Gastrocnemius medialis (tissue), 4 donors: ENCODE data around the gene KDM4B. TPM values are rescaled to one million over a fixed set of nuclear protein-coding genes. Genes with fewer than 3 reads are reported as not detected.

ENCODE experiments used
- ATAC-seq, 2 donors: fragments of 150-250 bp; one replicate each; pipeline ENCODE4 v1.9.1; 2016
- DNase-seq, 2 donors: peaks; one replicate each; pipeline ENCODE4 v3.0.0-alpha.2; 2019
- H3K27ac ChIP-seq, 4 donors: fragments of 200-600 bp; sonication (generic); 1 replicate in 1 of 4; 2 replicates in 3 of 4; pipeline ENCODE4 v1.5.1; 2016 to 2018; ENCODE audit warnings: mild to moderate bottlenecking in 2 of 4, moderate library complexity in 1 of 4
- H3K27me3 ChIP-seq, 3 donors: fragments of 200-600 bp; sonication (generic) in 2 of 3; 1 replicate in 1 of 3; 2 replicates in 2 of 3; pipeline versions ENCODE4 v1.5.1 to v1.6.0; 2016 to 2019; ENCODE audit warnings: mild to moderate bottlenecking in 1 of 3, moderate library complexity in 1 of 3
- H3K36me3 ChIP-seq, 2 donors: fragments of 200-600 bp; sonication (generic) in 1 of 2; one replicate each; pipeline ENCODE4 v1.5.1; 2017 to 2018
- H3K4me1 ChIP-seq, 2 donors: fragments of 200-600 bp; sonication (generic) in 1 of 2; one replicate each; pipeline ENCODE4 v1.5.1; 2016 to 2017; ENCODE audit warnings: mild to moderate bottlenecking in 2 of 2
- H3K4me3 ChIP-seq, 4 donors: fragments of 200-600 bp; sonication (generic) in 3 of 4; 1 replicate in 1 of 4; 2 replicates in 3 of 4; pipeline ENCODE4 v1.5.1; 2016 to 2019; ENCODE audit warnings: mild to moderate bottlenecking in 2 of 4
- H3K9me3 ChIP-seq, 3 donors: fragments of 200-600 bp; sonication (generic) in 2 of 3; 1 replicate in 1 of 3; 2 replicates in 2 of 3; pipeline ENCODE4 v1.5.1; 2016 to 2019
- POLR2A ChIP-seq, 2 donors: fragments of 450-650 bp; IDR thresholded peaks; one replicate each; pipeline ENCODE4 v1.6.1; 2017; ENCODE audit warnings: antibody characterized with exemption in 2 of 2, mild to moderate bottlenecking in 2 of 2, moderate library complexity in 2 of 2
- in situ Hi-C, 4 donors: fragments of 200-750 bp; cut with MboI; loops; one replicate each; pipeline versions ENCODE4 v1.15.0 to v1.8.0; 2017; ENCODE audit warnings: low sequenced_read_pairs in 4 of 4
- intact Hi-C: fragments of 100-400 bp; cut with DNase I; formaldehyde crosslinking; loops from one replicate; pipeline ENCODE4 v1.15.1; 2023; ENCODE audit warnings: low total_unique reads
- total RNA-seq, 4 donors: library from RNA; depleted of rRNA; stranded (reverse); fragments of >200 nt; gene quantifications; one replicate each; pipeline versions ENCODE4 v1.1.0 to v1.2.3, GENCODE V29; 2016
- TF ChIP-seq, protein P1 (sequence below), 5 experiments: fragments of 450-650 bp in 3 of 5; fragments of 200-600 bp in 2 of 5; sonication (generic) in 2 of 5; IDR thresholded peaks in 4 of 5; conservative IDR thresholded peaks in 1 of 5; 1 replicate in 4 of 5; 2 replicates in 1 of 5; pipeline ENCODE4 v1.5.1; 2016 to 2019; ENCODE audit warnings: antibody characterized with exemption in 5 of 5, mild to moderate bottlenecking in 3 of 5, moderate library complexity in 3 of 5

The KDM4B gene
- total RNA-seq, 4 donors from 2014 or later: 40.9 to 61.4 (median 46.4) TPM

DNA sequence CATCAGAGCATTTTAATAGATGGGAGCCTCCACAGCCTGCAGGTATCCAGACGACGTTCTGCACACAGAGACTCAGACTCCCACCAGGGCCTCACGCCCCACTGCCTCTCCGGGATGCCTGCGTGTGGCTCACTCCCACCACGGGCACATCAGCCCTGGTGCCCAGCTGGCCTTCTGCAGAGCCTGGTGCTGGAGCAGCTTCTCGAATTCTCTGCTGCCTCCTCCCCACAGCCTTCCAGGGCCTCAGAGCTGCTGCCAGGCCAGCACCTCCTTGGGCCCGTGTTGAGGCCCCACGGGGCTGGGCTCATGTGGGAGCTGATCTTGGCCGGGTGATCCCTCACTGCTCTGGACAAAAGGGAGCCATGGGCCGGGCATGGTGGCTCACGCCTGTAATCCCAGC, 90.9 kb downstream of the KDM4B start:
- intact Hi-C loops: loop anchor here (2.0 kb wide), 1 partner anchor 27 kb away; no protein-coding TSS in a partner anchor

GRCh38 chr19:5062195-5062594, 93.3 kb downstream of the KDM4B start:
- ATAC-seq: no peak
- TF ChIP-seq, protein P1, sequence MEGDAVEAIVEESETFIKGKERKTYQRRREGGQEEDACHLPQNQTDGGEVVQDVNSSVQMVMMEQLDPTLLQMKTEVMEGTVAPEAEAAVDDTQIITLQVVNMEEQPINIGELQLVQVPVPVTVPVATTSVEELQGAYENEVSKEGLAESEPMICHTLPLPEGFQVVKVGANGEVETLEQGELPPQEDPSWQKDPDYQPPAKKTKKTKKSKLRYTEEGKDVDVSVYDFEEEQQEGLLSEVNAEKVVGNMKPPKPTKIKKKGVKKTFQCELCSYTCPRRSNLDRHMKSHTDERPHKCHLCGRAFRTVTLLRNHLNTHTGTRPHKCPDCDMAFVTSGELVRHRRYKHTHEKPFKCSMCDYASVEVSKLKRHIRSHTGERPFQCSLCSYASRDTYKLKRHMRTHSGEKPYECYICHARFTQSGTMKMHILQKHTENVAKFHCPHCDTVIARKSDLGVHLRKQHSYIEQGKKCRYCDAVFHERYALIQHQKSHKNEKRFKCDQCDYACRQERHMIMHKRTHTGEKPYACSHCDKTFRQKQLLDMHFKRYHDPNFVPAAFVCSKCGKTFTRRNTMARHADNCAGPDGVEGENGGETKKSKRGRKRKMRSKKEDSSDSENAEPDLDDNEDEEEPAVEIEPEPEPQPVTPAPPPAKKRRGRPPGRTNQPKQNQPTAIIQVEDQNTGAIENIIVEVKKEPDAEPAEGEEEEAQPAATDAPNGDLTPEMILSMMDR (IDR thresholded peaks at IDR 0.05 in 4 of 5, conservative IDR thresholded peaks at IDR 0.05 in 1 of 5): no peak
- no peak overlapping the region for H3K4me3 ChIP-seq
- H3K4me1 ChIP-seq: peaks cover 8 to 20% of the 10 kb centered on the region in 2 donors
- H3K27me3 ChIP-seq: no peaks in the 10 kb centered on the region
- H3K27ac ChIP-seq: peak overlapping the region; percentile 83 to 93 (median 90)
- in situ Hi-C loops (loop anchor here in 1 of 4 donors (25.0 kb wide), 1 partner anchor 525 kb away; no protein-coding TSS in a partner anchor), intact Hi-C loops (no loop called here)
- no peak for DNase-seq
- peaks cover 0 to 22% of the 10 kb centered on the region in 2 donors for H3K36me3 ChIP-seq
- H3K9me3 ChIP-seq: no peaks in the 10 kb centered on the region

More for the DNA sequence above, 90.9 kb downstream of the KDM4B start:
- no peak for DNase-seq
- H3K4me3 ChIP-seq: no peak overlapping the region
- H3K9me3 ChIP-seq: no peaks in the 10 kb centered on the region
- H3K4me1 ChIP-seq: peaks cover 8 to 20% of the 10 kb centered on the region in 2 donors
- TF ChIP-seq POLR2A (IDR thresholded peaks at IDR 0.05): no peak
- TF ChIP-seq, protein P1 (IDR thresholded peaks at IDR 0.05 in 4 of 5, conservative IDR thresholded peaks at IDR 0.05 in 1 of 5): no peak
- peak overlapping the region; percentile 83 to 93 (median 90) for H3K27ac ChIP-seq
- in situ Hi-C loops: loop anchor here in 1 of 4 donors (25.0 kb wide), 1 partner anchor 528 kb away; no protein-coding TSS in a partner anchor
- ATAC-seq: no peak
- peaks cover 0 to 22% of the 10 kb centered on the region in 2 donors for H3K36me3 ChIP-seq
- H3K27me3 ChIP-seq: no peaks in the 10 kb centered on the region

- H3K36me3 ChIP-seq: peaks cover 0 to 22% of the 10 kb centered on the region in 2 donors
- no peak for ATAC-seq
- no peak overlapping the region for H3K4me3 ChIP-seq
- H3K4me1 ChIP-seq: peaks cover 8 to 20% of the 10 kb centered on the region in 2 donors
- intact Hi-C loops: no loop called here
- in situ Hi-C loops: loop anchor here in 1 of 4 donors (25.0 kb wide), 1 partner anchor 525 kb away; no protein-coding TSS in a partner anchor
- H3K9me3 ChIP-seq: no peaks in the 10 kb centered on the region
- no peak for TF ChIP-seq POLR2A (IDR thresholded peaks at IDR 0.05)
- TF ChIP-seq, protein P1 (IDR thresholded peaks at IDR 0.05 in 4 of 5, conservative IDR thresholded peaks at IDR 0.05 in 1 of 5): no peak
- peak overlapping the region in 1 of 4 donors; percentile 22 for H3K27ac ChIP-seq
- no peak for DNase-seq
- no peaks in the 10 kb centered on the region for H3K27me3 ChIP-seq
Measured at GRCh38 chr19:5062799-5063198, 93.9 kb downstream of the KDM4B start.

- Histone ChIP-seq H3K27ac (peak overlapping the region; percentile 4 to 43 (median 30)), H3K4me1 (peaks cover 8 to 20% of the 10 kb centered on the region in 2 donors), H3K27me3 (no peaks in the 10 kb centered on the region), H3K4me3 (no peak overlapping the region), H3K36me3 (peaks cover 0 to 22% of the 10 kb centered on the region in 2 donors), H3K9me3 (no peaks in the 10 kb centered on the region)
- intact Hi-C loops: no loop called here
- DNase-seq: no peak
- ATAC-seq: no peak
- no peak for TF ChIP-seq POLR2A (IDR thresholded peaks at IDR 0.05)
- TF ChIP-seq, protein P1 (IDR thresholded peaks at IDR 0.05 in 4 of 5, conservative IDR thresholded peaks at IDR 0.05 in 1 of 5): no peak
- in situ Hi-C loops: loop anchor here in 1 of 4 donors (25.0 kb wide), 1 partner anchor 523 kb away; no protein-coding TSS in a partner anchor
Measured at GRCh38 chr19:5063873-5064645, 95.1 kb downstream of the KDM4B start.
